Liver (tissue), 3 donors: Measurements from ENCODE around the gene TRMO.

Experiments used
- EGR1 ChIP-seq, 2 donors: IDR thresholded peaks; 2 replicates each; pipeline ENCODE4 v1.6.1; 2016 to 2018; ENCODE audit warnings: antibody characterized with exemption in 2 of 2, low read depth in 2 of 2
- JUND ChIP-seq, 2 donors: IDR thresholded peaks; 2 replicates each; pipeline ENCODE4 v1.6.1; 2016; ENCODE audit warnings: antibody characterized with exemption in 2 of 2
- RXRA ChIP-seq, 2 donors: IDR thresholded peaks; 2 replicates each; pipeline ENCODE4 v1.6.1; 2017 to 2018; ENCODE audit warnings: antibody characterized with exemption in 2 of 2, mild to moderate bottlenecking in 1 of 2
- TAF1 ChIP-seq: conservative IDR thresholded peaks from 2 replicates; pipeline ENCODE4 v1.6.1; 2016; ENCODE audit warnings: antibody characterized with exemption, mild to moderate bottlenecking
- YY1 ChIP-seq: IDR thresholded peaks from 2 replicates; pipeline ENCODE4 v1.6.1; 2016; ENCODE audit warnings: antibody characterized with exemption, mild to moderate bottlenecking
- TF ChIP-seq, protein P1 (sequence below): fragments of 150-350 bp; IDR thresholded peaks from 2 replicates; pipeline ENCODE4 v1.5.1; 2017; ENCODE audit warnings: improper control_type of control experiment, low read depth, low read length; ENCODE audit not compliant: missing input control
- TF ChIP-seq, protein P2 (sequence below): IDR thresholded peaks from 2 replicates; pipeline ENCODE4 v1.6.1; 2016; ENCODE audit warnings: antibody characterized with exemption
- donor health status: healthy.
- donor health status: healthy.

DNA sequence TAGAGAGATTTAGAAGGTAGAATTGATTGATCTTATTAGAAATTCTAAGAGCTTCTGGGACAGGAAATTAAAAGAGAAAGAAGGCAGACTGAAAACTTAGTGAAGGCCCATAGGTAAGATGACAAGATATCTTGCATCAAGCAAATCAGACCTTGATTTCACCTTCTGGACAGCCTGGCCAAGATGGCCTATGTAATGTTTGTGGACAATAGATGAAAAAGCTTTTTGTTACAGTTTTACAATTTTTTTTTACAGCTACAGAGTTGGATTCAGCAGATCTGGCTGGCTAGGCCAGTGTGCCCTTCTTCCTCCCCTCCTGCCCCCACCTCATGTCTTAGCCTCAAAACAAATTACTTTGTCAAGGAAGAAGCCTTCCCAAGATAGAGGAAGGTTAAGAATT is 37.3 kb upstream of the TRMO start:
- TF ChIP-seq, protein P1, sequence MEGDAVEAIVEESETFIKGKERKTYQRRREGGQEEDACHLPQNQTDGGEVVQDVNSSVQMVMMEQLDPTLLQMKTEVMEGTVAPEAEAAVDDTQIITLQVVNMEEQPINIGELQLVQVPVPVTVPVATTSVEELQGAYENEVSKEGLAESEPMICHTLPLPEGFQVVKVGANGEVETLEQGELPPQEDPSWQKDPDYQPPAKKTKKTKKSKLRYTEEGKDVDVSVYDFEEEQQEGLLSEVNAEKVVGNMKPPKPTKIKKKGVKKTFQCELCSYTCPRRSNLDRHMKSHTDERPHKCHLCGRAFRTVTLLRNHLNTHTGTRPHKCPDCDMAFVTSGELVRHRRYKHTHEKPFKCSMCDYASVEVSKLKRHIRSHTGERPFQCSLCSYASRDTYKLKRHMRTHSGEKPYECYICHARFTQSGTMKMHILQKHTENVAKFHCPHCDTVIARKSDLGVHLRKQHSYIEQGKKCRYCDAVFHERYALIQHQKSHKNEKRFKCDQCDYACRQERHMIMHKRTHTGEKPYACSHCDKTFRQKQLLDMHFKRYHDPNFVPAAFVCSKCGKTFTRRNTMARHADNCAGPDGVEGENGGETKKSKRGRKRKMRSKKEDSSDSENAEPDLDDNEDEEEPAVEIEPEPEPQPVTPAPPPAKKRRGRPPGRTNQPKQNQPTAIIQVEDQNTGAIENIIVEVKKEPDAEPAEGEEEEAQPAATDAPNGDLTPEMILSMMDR = no peak
- TF ChIP-seq YY1 (no peak), TAF1 (no peak), JUND (IDR thresholded peaks at IDR 0.05) (no peak), RXRA (IDR thresholded peaks at IDR 0.05) (no peak), EGR1 (IDR thresholded peaks at IDR 0.05; ENCODE audit: low read depth in 2 of 2) (no peak)
- TF ChIP-seq, protein P2, sequence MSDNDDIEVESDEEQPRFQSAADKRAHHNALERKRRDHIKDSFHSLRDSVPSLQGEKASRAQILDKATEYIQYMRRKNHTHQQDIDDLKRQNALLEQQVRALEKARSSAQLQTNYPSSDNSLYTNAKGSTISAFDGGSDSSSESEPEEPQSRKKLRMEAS = no peak
